GF-D8 (cell line): ENCODE data around the gene OSBPL3.
"Not testable (repeated sequence)": the region's sequence is repeated elsewhere in the genome, so short reads cannot be mapped to it uniquely, and the experiment has no call there.

ENCODE experiments used
- DNase-seq: peaks from one replicate; lab custom pipeline; 2025; lab: John Stamatoyannopoulos, UW

The OSBPL3 gene

GRCh38 chr7:24920451-24921361, 59.3 kb downstream of the OSBPL3 start:
- DNase-seq: no peak

GRCh38 chr7:24917510-24918239, 62.3 kb downstream of the OSBPL3 start:
- no peak for DNase-seq

DNA sequence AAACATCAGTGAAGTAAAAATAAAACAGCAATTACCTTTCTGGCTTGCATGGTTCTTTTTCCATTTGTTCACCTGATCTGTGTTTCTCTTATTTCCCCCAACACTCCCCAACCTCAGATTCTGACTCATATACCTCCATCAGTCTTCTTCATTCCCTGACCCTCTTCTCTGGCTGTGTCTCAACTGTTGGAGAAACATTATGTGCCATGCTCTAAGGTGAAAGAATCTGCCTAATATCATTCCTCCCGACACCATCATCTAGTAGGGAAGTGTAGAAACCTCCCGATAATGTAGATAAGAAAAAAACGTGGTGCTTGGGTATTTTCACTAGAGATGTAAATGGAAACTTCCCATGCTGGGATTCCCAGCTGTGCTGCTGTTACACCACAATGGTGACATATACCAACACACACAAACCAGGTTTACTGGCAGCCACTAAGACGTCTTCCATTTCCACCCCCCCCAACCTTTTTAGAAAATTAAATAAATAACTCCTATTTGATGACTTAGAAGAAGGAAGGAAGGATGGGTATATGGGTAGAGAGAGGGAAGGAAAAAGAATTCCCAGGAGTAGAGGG, 63.4 kb downstream of the OSBPL3 start:
- peak; percentile 40 for DNase-seq

- no peak for DNase-seq
Measured at GRCh38 chr7:24914465-24914859, 65.5 kb downstream of the OSBPL3 start.

DNA sequence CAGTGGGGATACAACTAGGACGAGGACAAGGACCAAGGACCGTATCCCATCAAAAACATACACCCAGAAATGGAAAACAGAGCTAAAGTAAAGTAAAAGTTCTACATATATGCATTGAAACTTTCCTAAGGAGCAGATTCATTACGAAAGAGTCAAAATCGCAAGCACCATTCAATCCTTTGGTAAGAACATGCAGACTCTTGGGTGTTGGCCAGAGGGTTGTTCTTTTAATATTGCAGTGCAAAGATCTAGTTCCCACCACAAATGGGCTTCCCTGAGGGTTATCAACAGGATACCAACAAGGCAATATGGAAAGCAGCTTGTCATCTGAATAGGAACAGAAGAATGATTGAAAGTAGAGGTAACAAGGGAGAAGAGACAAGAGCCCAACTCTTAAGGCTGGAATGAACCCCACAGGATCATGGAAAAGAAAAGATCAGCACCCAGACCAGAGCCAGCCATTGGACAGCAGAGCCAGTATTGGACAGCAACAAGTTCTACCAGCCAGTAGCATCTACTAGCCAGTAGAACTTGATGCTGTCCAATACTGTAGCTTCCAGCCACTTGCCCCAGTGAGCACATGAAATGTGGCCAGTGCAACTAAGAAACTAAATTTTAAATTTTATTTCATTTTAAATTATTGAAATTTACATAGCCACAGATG, 66.0 kb downstream of the OSBPL3 start:
- DNase-seq: no peak

- DNase-seq: no peak
Measured at GRCh38 chr7:24912874-24913514, 67.0 kb downstream of the OSBPL3 start.

- no peak for DNase-seq
Measured at GRCh38 chr7:24912424-24912823, 67.6 kb downstream of the OSBPL3 start.

GRCh38 chr7:24911213-24911603, 68.8 kb downstream of the OSBPL3 start:
- peak; percentile 83 for DNase-seq

DNA sequence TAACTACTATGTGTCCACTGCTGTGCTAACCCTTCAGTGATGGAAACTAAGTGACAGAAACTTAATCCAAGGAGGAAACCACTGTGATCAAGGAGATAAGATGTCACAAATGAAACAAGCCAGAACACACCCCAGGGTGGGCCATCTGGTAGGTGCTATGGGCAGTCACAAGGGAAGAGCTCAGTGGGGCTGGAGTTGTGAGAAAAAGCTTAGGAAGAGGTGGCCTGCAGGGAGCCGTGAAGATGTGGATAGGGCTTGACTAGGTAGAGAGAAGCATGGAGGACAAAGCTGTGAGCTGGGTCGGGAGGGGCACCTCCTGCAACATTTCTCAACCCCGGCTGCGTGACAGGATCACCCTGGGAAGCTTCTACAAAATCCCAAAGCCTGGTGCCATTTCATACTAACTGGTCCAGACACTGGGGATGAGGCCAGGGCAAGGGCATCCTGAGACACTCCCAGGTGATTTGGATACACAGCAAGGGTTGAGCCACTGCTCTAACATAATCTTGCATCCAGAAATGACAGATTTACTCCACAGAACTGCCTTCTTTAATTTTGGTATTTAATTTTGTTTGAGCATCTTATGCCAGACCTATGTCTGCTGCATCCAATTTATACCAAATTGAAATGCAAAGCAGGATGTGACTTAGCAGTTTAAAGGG, 69.3 kb downstream of the OSBPL3 start:
- DNase-seq: peak; percentile 85

DNA sequence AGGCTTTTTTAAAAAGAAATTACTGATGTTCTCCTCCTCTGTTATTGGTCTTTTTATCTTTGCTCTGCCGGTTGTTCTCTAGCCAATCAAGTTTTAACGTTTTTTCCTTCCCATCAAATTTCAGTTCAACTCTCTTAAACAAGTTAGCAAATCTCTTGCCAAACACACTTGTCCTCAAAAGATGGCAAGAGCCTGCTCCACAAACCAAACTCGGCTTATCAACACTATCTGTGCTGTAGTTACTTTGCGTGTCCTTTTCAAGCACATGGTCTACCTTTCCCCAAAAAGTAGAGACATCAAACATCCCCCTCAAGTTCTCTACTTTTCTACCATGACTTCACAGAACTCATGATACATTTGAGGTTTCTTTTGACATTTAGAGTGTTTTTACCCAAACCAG, 71.3 kb downstream of the OSBPL3 start:
- no peak for DNase-seq

- no peak for DNase-seq
Measured at GRCh38 chr7:24908166-24908565, 71.8 kb downstream of the OSBPL3 start.

- DNase-seq: no peak
Measured at GRCh38 chr7:24907311-24907886, 72.6 kb downstream of the OSBPL3 start.

- DNase-seq: no peak
Measured at GRCh38 chr7:24905996-24906770, 73.8 kb downstream of the OSBPL3 start.

- not testable (repeated sequence) for DNase-seq
Measured at GRCh38 chr7:24903992-24904391, 76.0 kb downstream of the OSBPL3 start.

DNA sequence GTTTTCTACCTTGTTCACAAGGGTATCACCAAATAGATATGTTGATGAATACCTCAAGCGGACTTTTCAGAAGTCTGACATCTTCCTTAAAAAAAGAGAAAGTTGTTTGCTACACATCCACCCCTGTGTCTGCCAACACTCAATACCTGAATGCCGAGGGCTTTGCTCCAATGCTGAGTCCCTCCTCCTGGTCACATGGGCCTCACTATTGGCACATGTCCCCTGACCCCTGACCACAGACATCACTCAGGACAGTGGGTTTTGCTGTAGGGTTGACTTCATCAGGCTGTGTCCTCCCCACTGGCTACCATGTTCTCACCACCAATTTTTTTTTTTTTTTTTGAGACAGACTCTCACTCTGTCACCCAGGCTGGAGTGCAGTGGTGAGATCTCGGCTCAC, 76.4 kb downstream of the OSBPL3 start:
- no peak for DNase-seq

DNA sequence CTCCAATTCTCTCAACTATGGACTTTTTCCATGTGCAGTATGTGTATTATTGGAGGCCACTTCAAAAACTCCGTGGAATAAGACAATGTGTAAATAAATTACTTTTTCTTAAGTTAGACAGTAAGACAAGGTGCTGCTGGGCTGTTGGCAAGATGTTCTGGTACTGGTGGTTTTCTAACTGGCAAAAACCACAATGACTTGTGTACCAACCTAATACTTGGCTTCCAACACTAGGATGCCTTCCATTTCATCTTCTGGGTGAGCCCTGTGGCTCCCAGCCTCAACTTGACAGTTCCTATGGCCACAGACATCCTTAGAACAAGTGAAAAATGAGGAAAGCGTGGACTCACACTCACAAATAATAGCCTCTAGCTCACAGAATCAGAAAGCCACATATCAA, 77.0 kb downstream of the OSBPL3 start:
- no peak for DNase-seq

GRCh38 chr7:24902276-24902675, 77.7 kb downstream of the OSBPL3 start:
- DNase-seq: peak; percentile 26

- DNase-seq: no peak
Measured at GRCh38 chr7:24899905-24900304, 80.1 kb downstream of the OSBPL3 start.

GRCh38 chr7:24899161-24899560, 80.8 kb downstream of the OSBPL3 start:
- DNase-seq: no peak

GRCh38 chr7:24898691-24899090, 81.3 kb downstream of the OSBPL3 start:
- no peak for DNase-seq
